ENCODE data around the gene ABI1.

The ABI1 gene

GRCh38 chr10:26855186-26855585 is 5.6 kb downstream of the ABI1 start:
- TF ChIP-seq CTCF (IDR thresholded peaks at IDR 0.05; ENCODE audit: control extremely low read depth, extremely low read depth, low read depth, missing control alignments), result no peak
- no peak for DNase-seq (ENCODE audit: extremely low spot score)
- CTCF ChIA-PET, result no interaction called here
- POLR2A ChIA-PET, result no interaction called here

- TF ChIP-seq CTCF (IDR thresholded peaks at IDR 0.05; ENCODE audit: control extremely low read depth, extremely low read depth, low read depth, missing control alignments), result no peak
- no peak for DNase-seq (ENCODE audit: extremely low spot score)
- ChIA-PET CTCF (interaction anchor here (1.0 kb wide), 1 partner anchor 129 kb away, joined by 5 read pairs; no protein-coding TSS in a partner anchor), POLR2A (no interaction called here)
Observed at GRCh38 chr10:26854524-26854923, 6.2 kb downstream of the ABI1 start.

- ChIA-PET POLR2A (no interaction called here), CTCF (interaction anchor here (0.7 to 1.9 kb wide), 7 partner anchors 13 to 119 kb away, joined by 3 to 4 read pairs (median 3); partner anchors contain the start of gene ABI1)
- no peak for TF ChIP-seq CTCF (IDR thresholded peaks at IDR 0.05; ENCODE audit: control extremely low read depth, extremely low read depth, low read depth, missing control alignments)
- no peak for DNase-seq (ENCODE audit: extremely low spot score)
Observed at GRCh38 chr10:26844396-26844975, 16.3 kb downstream of the ABI1 start.

GRCh38 chr10:26843736-26844135 is 17.0 kb downstream of the ABI1 start:
- TF ChIP-seq CTCF (IDR thresholded peaks at IDR 0.05; ENCODE audit: control extremely low read depth, extremely low read depth, low read depth, missing control alignments), result no peak
- ChIA-PET CTCF (interaction anchor here (0.8 kb wide), 1 partner anchor 42 kb away, joined by 3 read pairs; no protein-coding TSS in a partner anchor), POLR2A (no interaction called here)
- no peak for DNase-seq (ENCODE audit: extremely low spot score)

GRCh38 chr10:26841733-26842317 is 18.9 kb downstream of the ABI1 start:
- ChIA-PET CTCF (interaction anchor here (0.8 to 1.4 kb wide), 4 partner anchors 9 to 84 kb away, joined by 3 read pairs; no protein-coding TSS in a partner anchor), POLR2A (interaction anchor here (0.6 kb wide), 1 partner anchor 155 kb away, joined by 5 read pairs; no protein-coding TSS in a partner anchor)
- no peak for DNase-seq (ENCODE audit: extremely low spot score)
- TF ChIP-seq CTCF (IDR thresholded peaks at IDR 0.05; ENCODE audit: control extremely low read depth, extremely low read depth, low read depth, missing control alignments), result no peak

- DNase-seq (ENCODE audit: extremely low spot score), result no peak
- CTCF ChIA-PET, result interaction anchor here (0.8 to 1.5 kb wide), 5 partner anchors 17 to 115 kb away, joined by 3 to 5 read pairs (median 3); no protein-coding TSS in a partner anchor
- no peak for TF ChIP-seq CTCF (IDR thresholded peaks at IDR 0.05; ENCODE audit: control extremely low read depth, extremely low read depth, low read depth, missing control alignments)
- POLR2A ChIA-PET, result interaction anchor here (0.6 kb wide), 1 partner anchor 154 kb away, joined by 5 read pairs; no protein-coding TSS in a partner anchor
Observed at GRCh38 chr10:26840938-26841732, 19.6 kb downstream of the ABI1 start.

Measured in GM10248 (cell line).